ENCODE measurements around the gene GPR65.

The GPR65 gene

DNA sequence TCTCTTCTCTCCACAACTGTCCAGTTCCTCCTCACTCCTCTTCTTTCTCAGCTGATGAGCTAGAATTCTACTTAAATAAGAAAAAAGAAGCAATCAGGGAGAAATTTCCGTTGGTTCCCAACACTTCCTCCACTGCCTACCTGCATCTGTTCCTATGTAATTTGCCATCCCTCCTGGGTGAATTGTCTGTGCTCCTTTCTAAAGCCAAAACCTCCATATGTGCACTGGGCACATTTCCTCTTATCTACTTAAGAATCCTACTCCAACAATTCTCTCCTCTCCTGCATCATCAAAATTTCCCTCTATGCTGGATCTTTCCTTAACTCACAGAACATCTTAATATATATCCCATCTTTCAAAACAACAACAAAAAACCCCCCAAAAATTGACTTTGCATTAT lies 35.2 kb downstream of the GPR65 start:
- DNase-seq (ENCODE audit: low read depth), result no peak

DNA sequence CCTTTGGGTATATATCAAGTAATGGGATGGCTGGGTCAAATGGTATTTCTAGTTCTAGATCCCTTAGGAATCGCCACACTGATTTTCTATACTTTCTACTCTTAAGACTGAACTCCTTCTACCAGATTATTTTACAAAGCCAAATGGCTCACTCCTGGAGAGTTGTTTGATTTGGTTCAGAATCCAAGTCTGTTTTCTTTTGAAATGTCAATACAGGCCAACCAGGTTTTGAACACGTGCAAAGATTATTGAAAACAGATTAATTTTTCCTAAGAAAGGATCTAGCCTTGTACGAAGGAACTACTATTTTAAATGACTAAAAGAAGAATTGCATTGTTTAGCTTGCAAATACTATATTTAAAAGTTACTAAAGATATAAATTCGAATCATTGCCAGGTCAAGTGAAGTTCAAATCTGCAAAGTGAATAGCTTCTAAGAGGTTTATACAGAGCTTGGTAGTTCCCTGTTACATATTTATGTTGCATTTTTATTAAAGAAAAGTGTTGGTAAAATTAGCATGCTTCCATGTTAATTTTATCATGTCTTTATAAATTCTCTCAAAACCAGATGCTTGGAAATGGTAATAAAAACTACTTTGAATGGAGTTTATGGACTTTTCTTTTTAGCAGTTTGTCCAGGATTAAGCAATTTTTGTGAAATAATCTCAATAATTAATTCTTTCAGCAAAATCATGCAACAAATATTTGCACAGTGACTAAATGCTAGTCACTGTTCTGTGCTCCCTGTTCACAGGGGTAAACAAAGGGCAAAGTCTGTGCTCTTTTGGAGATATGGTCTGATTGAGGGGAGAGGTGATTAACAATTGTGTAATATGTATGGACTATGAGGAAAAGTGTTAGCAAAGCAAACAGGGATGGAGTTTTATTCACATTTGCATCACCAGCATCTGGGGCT lies 38.9 kb downstream of the GPR65 start:
- no peak for DNase-seq (ENCODE audit: low read depth)

DNA sequence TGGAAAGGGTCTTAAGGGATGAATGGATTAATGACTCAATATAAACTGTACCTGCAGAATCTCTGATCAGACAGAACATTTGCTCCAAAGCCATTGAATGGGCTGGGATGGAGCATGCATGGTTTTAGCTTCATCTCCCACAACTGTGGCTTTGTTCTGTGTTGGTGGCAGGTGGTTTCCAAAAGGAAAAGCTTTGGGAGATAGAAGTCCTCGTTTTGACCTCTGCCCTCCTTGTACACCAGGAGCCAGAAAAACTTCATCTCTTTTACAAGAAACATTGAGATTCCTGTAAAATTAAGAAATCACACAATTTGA lies 39.5 kb downstream of the GPR65 start:
- no peak for DNase-seq (ENCODE audit: low read depth)

DNA sequence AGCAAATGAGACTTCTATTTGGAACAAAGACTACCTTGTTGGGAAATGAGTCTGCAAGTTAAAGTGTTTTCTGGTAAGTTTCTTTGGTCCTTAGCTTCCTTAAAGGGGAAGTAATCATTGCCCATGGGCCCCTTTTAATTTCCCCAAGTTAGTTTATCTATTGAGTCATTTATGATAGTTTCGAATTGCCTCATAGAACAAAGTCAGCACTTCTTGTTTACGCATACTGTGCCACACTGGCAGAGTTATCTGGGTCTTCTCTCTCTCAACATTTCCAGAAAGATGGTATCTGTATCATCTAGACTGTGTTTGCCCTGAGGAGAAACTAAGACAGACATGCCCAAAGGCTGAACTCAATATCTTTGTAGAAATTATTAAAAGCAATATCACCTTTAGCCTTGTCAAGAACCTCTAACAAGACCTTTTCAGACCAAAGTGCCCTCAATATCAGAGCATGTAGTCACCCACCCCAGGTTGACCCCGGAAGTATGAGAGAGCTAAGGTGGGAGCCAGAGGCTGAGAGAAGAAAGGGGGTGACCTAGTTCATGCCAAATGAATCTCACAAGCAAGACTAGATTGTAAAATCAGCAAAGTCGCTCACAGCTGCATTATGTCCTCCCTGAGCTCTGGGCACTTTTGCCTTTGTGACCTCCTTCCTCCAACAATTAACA lies 40.0 kb downstream of the GPR65 start:
- DNase-seq (ENCODE audit: low read depth), result no peak

DNA sequence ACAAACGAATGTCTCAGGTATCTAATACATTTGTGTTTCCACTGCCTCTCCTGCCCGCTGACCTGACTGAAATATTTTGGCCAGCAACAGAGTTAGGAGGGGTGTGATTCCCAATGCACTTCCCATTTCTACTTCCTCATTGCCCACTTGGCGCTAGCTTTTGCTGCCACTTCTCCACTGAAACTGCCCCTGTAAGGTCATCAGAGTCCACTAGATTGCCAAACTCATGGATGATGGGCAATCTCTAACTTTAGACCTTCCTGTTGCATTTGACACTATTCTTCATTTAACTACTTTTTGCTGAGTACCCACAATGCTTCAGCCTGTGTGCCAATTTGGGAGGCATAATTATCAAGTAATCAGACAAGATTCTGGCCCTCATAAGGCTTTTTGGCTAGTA lies 40.8 kb downstream of the GPR65 start:
- DNase-seq (ENCODE audit: low read depth), result no peak

DNA sequence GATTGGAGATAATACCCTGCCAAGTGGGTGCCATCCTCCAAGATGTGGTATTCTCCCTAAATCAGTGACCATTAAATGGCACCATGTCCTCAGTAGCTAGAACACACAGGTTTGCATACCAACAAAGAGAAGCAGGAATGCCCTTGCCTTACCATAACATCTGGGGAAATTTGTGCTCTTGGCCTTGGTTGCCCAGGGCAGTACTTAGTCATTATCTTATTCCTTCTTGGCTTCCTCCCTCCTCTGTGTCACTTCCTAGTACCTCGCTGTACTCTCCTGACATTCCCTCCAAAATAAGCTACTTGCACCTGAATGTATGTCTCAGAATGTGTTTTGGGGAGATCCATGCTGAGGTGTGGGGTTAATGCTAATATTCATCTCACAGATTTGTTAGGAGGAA lies 43.4 kb downstream of the GPR65 start:
- no peak for DNase-seq (ENCODE audit: low read depth)

DNA sequence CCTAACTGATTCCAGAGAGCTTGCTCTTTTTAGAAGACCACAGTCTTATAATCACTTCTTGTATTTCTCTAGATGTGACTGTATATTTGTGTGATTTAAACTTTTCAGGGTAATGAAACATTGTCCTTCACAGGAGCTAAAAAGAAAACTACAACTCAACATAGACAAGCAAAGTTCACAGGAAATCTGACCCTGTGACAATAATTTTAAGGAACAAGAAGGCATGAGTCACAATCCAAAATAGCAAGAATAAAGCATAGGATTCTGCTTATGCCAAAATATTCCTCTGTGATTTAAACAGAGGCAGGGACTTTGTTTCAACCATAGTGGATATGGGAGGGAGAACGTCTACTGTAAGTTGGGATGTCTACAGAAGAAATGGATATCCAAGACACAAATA lies 44.3 kb downstream of the GPR65 start:
- no peak for DNase-seq (ENCODE audit: low read depth)

DNA sequence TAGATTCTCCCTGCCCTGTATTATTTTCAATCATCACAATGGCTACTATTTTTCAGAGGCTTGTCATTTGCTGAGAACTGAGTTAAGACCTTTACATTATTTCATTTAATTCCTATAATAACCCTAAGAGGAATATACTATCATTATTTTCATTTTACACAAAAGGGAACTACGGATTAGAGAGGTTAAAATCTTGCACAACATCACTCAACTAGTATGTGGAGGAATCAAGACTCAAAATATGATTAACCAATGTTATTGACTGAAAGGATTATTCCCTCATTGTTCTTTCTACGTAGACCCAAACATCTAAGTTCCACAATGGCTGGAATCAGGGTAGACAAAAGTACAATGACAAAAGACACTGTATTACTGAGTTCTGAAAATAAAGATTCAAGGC lies 45.0 kb downstream of the GPR65 start:
- no peak for DNase-seq (ENCODE audit: low read depth)

DNA sequence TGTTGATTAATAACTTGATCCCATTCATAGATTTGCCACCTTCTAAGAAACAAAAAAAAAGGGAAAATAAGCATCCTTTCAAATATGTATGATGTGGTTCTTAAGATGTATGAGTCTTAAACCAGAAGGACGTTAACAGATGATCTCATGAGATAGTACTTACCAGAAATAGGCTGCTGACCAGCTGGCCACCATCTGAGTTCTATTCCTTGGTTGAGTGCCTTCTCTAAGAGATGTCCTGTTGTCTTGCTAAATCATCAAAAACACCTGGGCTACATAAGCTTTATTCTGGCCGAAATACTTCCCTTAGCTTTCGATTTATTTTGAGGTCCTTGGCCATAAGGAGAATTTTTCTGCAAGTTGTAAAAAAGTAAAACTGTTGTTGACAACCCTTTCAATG lies 55.6 kb downstream of the GPR65 start:
- DNase-seq (ENCODE audit: low read depth), result no peak

DNA sequence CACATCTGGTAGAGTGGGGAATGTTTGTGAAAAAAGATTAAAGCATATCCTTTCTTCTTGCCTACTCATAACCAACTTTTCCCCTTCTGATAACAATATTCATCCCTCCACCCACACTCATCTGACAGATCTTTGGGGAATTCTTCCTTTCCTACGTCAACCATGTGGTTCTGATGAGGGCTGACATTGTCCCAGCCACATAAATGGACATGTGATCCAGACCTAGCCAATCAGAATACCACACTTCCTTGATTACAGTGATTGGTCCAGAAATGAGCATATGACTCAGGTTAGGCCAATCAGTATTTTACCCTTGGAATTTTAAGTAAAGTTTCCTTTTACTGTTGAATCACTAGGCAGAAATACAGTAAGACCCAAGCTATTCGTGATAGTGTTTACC lies 58.9 kb downstream of the GPR65 start:
- DNase-seq (ENCODE audit: low read depth), result no peak
